Left cardiac atrium (tissue), 4 donors: Measurements from ENCODE around the gene RAPH1. TPM values are rescaled to one million over a fixed set of nuclear protein-coding genes. Genes with fewer than 3 reads are reported as not detected.
"Not testable (repeated sequence)": the region's sequence is repeated elsewhere in the genome, so short reads cannot be mapped to it uniquely, and the experiment has no call there.

Source experiments
- ATAC-seq, 2 donors: fragments of 200-7000 bp; cut with Tn5 transposase; one replicate each; pipeline ENCODE4 v1.9.1; 2020; ENCODE audit warnings: mild to moderate bottlenecking in 2 of 2, moderate library complexity in 2 of 2
- DNase-seq: peaks from one replicate; pipeline ENCODE4 v3.0.0-alpha.2; 2020
- intact Hi-C, 2 donors: fragments of 100-400 bp; cut with DNase I; formaldehyde crosslinking; loops; one replicate each; pipeline versions ENCODE4 v1.14.1 to v1.15.1; 2022 to 2023
- total RNA-seq, 2 donors: library from RNA; stranded (reverse); fragmentation: NEBNext Ultra II Directional; extraction: Animal tissue kit (Norgen Biotek cat#: 25700); gene quantifications; one replicate each; pipeline ENCODE4 v1.2.1, GENCODE V29; 2021
- donor health status: DM: no; HTN: yes; CAD: no.
- donor health status: DM: no; HTN: yes; CAD: no; lungs with severe emphysema.
- donor health status: DM: yes; HTN: yes; CAD: no.
- donor health status: Dilated cardiomyopathy.

Gene RAPH1
- total RNA-seq, 2 donors from 2014 or later, result 17.8 to 39.3 TPM

- ATAC-seq (peak in 1 of 2 donors; percentile 54), DNase-seq (peak; percentile 28)
- intact Hi-C loops, result no loop called here
Observed at GRCh38 chr2:203551778-203552177, 16.7 kb upstream of the RAPH1 start.

- ATAC-seq (no peak), DNase-seq (no peak)
- intact Hi-C loops, result no loop called here
Observed at GRCh38 chr2:203550266-203550665, 15.2 kb upstream of the RAPH1 start.

- no peak for ATAC-seq
- intact Hi-C loops, result no loop called here
Observed at GRCh38 chr2:203549406-203549805, 14.3 kb upstream of the RAPH1 start.

GRCh38 chr2:203548887-203549286 lies 13.8 kb upstream of the RAPH1 start:
- intact Hi-C loops, result no loop called here
- ATAC-seq, result no peak

More at GRCh38 chr2:203549406-203549805, 14.3 kb upstream of the RAPH1 start:
- DNase-seq, result no peak

GRCh38 chr2:203547356-203547755 lies 12.3 kb upstream of the RAPH1 start:
- intact Hi-C loops, result no loop called here
- DNase-seq, result no peak
- ATAC-seq, result peak in 1 of 2 donors; percentile 24

More at GRCh38 chr2:203548887-203549286, 13.8 kb upstream of the RAPH1 start:
- DNase-seq, result no peak

- no peak for ATAC-seq
- intact Hi-C loops, result no loop called here
Observed at GRCh38 chr2:203544402-203544801, 9.3 kb upstream of the RAPH1 start.

GRCh38 chr2:203543898-203544328 lies 8.8 kb upstream of the RAPH1 start:
- ATAC-seq (no peak), DNase-seq (no peak)
- intact Hi-C loops, result no loop called here

More at GRCh38 chr2:203544402-203544801, 9.3 kb upstream of the RAPH1 start:
- no peak for DNase-seq

GRCh38 chr2:203540598-203540997 lies 5.5 kb upstream of the RAPH1 start:
- intact Hi-C loops, ATAC-seq, DNase-seq: not testable (repeated sequence)

GRCh38 chr2:203538237-203538636 lies 3.1 kb upstream of the RAPH1 start:
- intact Hi-C loops, result loop anchor here in 1 of 2 donors (10.0 kb wide), 1 partner anchor 147 kb away; no protein-coding TSS in a partner anchor
- ATAC-seq, DNase-seq: not testable (repeated sequence)

- DNase-seq, ATAC-seq: not testable (repeated sequence)
- intact Hi-C loops, result loop anchor here in 1 of 2 donors (10.0 kb wide), 1 partner anchor 148 kb away; no protein-coding TSS in a partner anchor
Observed at GRCh38 chr2:203536586-203536951, 1.5 kb upstream of the RAPH1 start.

- intact Hi-C loops, result loop anchor here in 1 of 2 donors (10.0 kb wide), 1 partner anchor 149 kb away; no protein-coding TSS in a partner anchor
- ATAC-seq, result no peak
- DNase-seq, result no peak
Observed at GRCh38 chr2:203535784-203536585, 884 bp upstream of the RAPH1 start.

GRCh38 chr2:203534621-203535077 lies 452 bp downstream of the RAPH1 start:
- no peak for DNase-seq
- intact Hi-C loops, result loop anchor here in 1 of 2 donors (10.0 kb wide), 1 partner anchor 150 kb away; no protein-coding TSS in a partner anchor
- ATAC-seq, result peak; percentile 50 to 52

GRCh38 chr2:203533676-203534591 lies 1.2 kb downstream of the RAPH1 start:
- intact Hi-C loops, result loop anchor here in 1 of 2 donors (10.0 kb wide), 1 partner anchor 151 kb away; no protein-coding TSS in a partner anchor
- ATAC-seq, result no peak

GRCh38 chr2:203532957-203533658 lies 2.0 kb downstream of the RAPH1 start:
- intact Hi-C loops, result loop anchor here in 1 of 2 donors (10.0 kb wide), 1 partner anchor 152 kb away; no protein-coding TSS in a partner anchor
- ATAC-seq (no peak), DNase-seq (peak; percentile 48)

More at GRCh38 chr2:203533676-203534591, 1.2 kb downstream of the RAPH1 start:
- DNase-seq, result no peak

GRCh38 chr2:203527719-203528118 lies 7.4 kb downstream of the RAPH1 start:
- intact Hi-C loops, result no loop called here
- no peak for DNase-seq
- ATAC-seq, result no peak

- ATAC-seq, DNase-seq, intact Hi-C loops: not testable (repeated sequence)
Observed at GRCh38 chr2:203513268-203513667, 21.8 kb downstream of the RAPH1 start.

- intact Hi-C loops, result no loop called here
- DNase-seq (no peak), ATAC-seq (peak in 1 of 2 donors; percentile 17)
Observed at GRCh38 chr2:203510941-203511305, 24.2 kb downstream of the RAPH1 start.

- ATAC-seq, result no peak
- intact Hi-C loops, result no loop called here
- DNase-seq, result no peak
Observed at GRCh38 chr2:203510256-203510940, 24.7 kb downstream of the RAPH1 start.
